Measurements from ENCODE around the gene GALNT7. TPM values are rescaled to one million over a fixed set of nuclear protein-coding genes. Genes with fewer than 3 reads are reported as not detected.

GALNT7 gene
- total and polyA plus RNA-seq, 4 donors = 0.65 to 13.0 (median 2.1) TPM

- TF ChIP-seq SP1 (IDR thresholded peaks at IDR 0.05) (no peak), ATF3 (IDR thresholded peaks at IDR 0.05) (no peak), NR2F2 (IDR thresholded peaks at IDR 0.05) (no peak), GABPA (IDR thresholded peaks at IDR 0.05 in 1 of 2, conservative IDR thresholded peaks at IDR 0.05 in 1 of 2) (no peak), YY1 (IDR thresholded peaks at IDR 0.05) (no peak), EGR1 (IDR thresholded peaks at IDR 0.05; ENCODE audit: low read depth in 2 of 2) (no peak), TAF1 (conservative IDR thresholded peaks at IDR 0.05) (no peak), RAD21 (IDR thresholded peaks at IDR 0.05) (no peak), CTCF (IDR thresholded peaks at IDR 0.05; ENCODE audit: low read depth, low read length, missing input control) (no peak), ZBTB33 (IDR thresholded peaks at IDR 0.05) (no peak), FOXA2 (IDR thresholded peaks at IDR 0.05) (no peak), HNF4G (IDR thresholded peaks at IDR 0.05) (no peak), JUND (IDR thresholded peaks at IDR 0.05) (no peak), REST (IDR thresholded peaks at IDR 0.05) (no peak), RXRA (IDR thresholded peaks at IDR 0.05) (no peak), HNF4A (conservative IDR thresholded peaks at IDR 0.05) (no peak), MAX (IDR thresholded peaks at IDR 0.05) (no peak), FOXA1 (IDR thresholded peaks at IDR 0.05) (no peak)
- no peak for DNase-seq (ENCODE audit: low spot score)
- Histone ChIP-seq H3K36me3 (ENCODE audit: control insufficient read depth in 4 of 4, insufficient read depth in 3 of 4, low read depth in 1 of 4, low read length in 3 of 4) (no peaks in the 10 kb centered on the region), H3K9me3 (ENCODE audit: control insufficient read depth in 4 of 4, low read length in 3 of 4) (no peaks in the 10 kb centered on the region), H3K27ac (ENCODE audit: low read depth in 1 of 2, low read length in 2 of 2) (no peak overlapping the region), H3K9ac (ENCODE audit: low read depth in 1 of 2, low read length in 2 of 2) (no peak overlapping the region), H3K4me3 (ENCODE audit: low read depth in 1 of 3, low read length in 3 of 3) (no peak overlapping the region), H3K4me1 (ENCODE audit: control insufficient read depth in 4 of 4, insufficient read depth in 4 of 4, low read length in 3 of 4) (no peaks in the 10 kb centered on the region), H3K27me3 (ENCODE audit: control insufficient read depth in 4 of 4, insufficient read depth in 4 of 4, low read length in 3 of 4) (no peaks in the 10 kb centered on the region)
- 84% methylated on average over 3 of the region's 3 CpGs for WGBS
These were observed 175.3 kb downstream of the GALNT7 start for GRCh38 chr4:173343832-173344397.
